ENCODE measurements around the gene SLC4A4.

GRCh38 chr4:71449878-71450277 is 111.1 kb downstream of the SLC4A4 start:
- TF ChIP-seq STAT6 (CRISPR knock-in tag; conservative IDR thresholded peaks at IDR 0.05; ENCODE audit: low read depth) (no peak), CTCF (IDR thresholded peaks at IDR 0.05) (no peak), SP1 (CRISPR knock-in tag; conservative IDR thresholded peaks at IDR 0.05) (no peak)
